ENCODE results near the gene SCP2D1. TPM values are rescaled to one million over a fixed set of nuclear protein-coding genes. Genes with fewer than 3 reads are reported as not detected.

The SCP2D1 gene
- total RNA-seq, 2 donors from 2014 or later: 2.3 TPM; not detected in 1

- no peak for DNase-seq (ENCODE audit: low spot score)
- no peaks in the 10 kb centered on the region for H3K36me3 ChIP-seq
- 96% methylated on average over 2 of the region's 2 CpGs for WGBS
- H3K4me1 ChIP-seq (replicated peaks): no peaks in the 10 kb centered on the region
- H3K9me3 ChIP-seq: no peaks in the 10 kb centered on the region
- H3K27ac ChIP-seq: no peak overlapping the region
- H3K4me3 ChIP-seq: no peak overlapping the region
- intact Hi-C loops (cut with DNase I): no loop called here
- no peaks in the 10 kb centered on the region for H3K27me3 ChIP-seq (replicated peaks; ENCODE audit: insufficient read depth)
- TF ChIP-seq, protein P1, sequence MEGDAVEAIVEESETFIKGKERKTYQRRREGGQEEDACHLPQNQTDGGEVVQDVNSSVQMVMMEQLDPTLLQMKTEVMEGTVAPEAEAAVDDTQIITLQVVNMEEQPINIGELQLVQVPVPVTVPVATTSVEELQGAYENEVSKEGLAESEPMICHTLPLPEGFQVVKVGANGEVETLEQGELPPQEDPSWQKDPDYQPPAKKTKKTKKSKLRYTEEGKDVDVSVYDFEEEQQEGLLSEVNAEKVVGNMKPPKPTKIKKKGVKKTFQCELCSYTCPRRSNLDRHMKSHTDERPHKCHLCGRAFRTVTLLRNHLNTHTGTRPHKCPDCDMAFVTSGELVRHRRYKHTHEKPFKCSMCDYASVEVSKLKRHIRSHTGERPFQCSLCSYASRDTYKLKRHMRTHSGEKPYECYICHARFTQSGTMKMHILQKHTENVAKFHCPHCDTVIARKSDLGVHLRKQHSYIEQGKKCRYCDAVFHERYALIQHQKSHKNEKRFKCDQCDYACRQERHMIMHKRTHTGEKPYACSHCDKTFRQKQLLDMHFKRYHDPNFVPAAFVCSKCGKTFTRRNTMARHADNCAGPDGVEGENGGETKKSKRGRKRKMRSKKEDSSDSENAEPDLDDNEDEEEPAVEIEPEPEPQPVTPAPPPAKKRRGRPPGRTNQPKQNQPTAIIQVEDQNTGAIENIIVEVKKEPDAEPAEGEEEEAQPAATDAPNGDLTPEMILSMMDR (IDR thresholded peaks at IDR 0.05): no peak
- TF ChIP-seq POLR2AphosphoS5 (IDR thresholded peaks at IDR 0.05) (no peak), POLR2A (IDR thresholded peaks at IDR 0.05) (no peak)
Observed at GRCh38 chr20:18796282-18796833, 17.2 kb upstream of the SCP2D1 start.

DNA sequence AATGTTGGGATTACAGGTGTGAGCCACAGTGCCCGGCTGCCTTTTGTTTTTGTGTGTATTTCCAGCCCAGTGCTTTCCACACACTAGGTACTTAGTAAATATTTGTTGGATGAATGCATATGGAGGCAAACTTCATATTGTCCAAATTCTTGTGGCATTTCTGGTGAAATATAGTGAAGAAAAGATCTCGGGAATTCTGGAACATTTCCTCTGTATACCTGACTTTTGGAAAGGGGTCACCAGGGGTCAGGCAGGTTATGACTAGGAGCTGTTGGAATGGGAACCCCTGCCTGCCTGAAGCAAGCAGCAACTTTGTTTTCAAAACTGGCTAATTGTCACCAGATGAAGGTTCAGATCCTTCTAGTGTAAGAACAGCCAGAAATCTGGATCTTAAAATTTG is 12.1 kb upstream of the SCP2D1 start:
- no peaks in the 10 kb centered on the region for H3K9me3 ChIP-seq
- no peaks in the 10 kb centered on the region for H3K27me3 ChIP-seq (replicated peaks; ENCODE audit: insufficient read depth)
- TF ChIP-seq, protein P1 (IDR thresholded peaks at IDR 0.05): no peak
- TF ChIP-seq POLR2AphosphoS5 (IDR thresholded peaks at IDR 0.05) (no peak), POLR2A (IDR thresholded peaks at IDR 0.05) (no peak)
- no peak for DNase-seq (ENCODE audit: low spot score)
- no peak overlapping the region for H3K27ac ChIP-seq
- no peaks in the 10 kb centered on the region for H3K4me1 ChIP-seq (replicated peaks)
- intact Hi-C loops (cut with DNase I): no loop called here
- WGBS: 94% methylated on average over 2 of the region's 2 CpGs
- no peaks in the 10 kb centered on the region for H3K36me3 ChIP-seq
- H3K4me3 ChIP-seq: no peak overlapping the region

DNA sequence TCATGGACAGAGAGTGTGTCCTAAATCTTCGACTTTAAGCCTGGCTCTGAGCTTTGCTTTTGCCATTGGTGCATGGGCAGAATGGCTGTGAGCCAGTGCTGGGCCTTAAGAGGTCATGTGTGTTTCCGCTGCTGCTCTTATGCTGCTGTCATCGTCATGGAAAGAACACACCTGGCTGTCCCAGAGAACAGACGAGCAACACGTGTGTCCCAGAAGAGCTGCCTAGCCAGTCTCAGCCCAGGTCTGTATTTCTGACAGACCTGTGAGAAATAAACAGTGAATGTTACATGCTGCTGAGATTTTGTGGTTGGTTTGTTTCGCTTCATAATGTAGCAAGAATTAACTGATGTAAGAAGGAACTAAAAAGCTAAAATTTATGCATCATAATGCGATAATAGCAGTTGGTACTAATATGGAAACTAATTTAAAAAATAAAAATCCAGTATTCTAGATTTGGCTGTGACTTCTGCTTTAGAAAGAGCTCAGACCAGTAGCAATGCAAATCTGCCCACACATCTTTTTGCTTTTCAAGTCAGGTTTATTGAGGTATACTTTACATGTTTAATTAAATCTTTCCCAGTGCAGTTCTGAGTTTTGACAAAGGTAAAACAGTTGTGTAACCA is 11.5 kb upstream of the SCP2D1 start:
- no peak for DNase-seq (ENCODE audit: low spot score)
- H3K27ac ChIP-seq: no peak overlapping the region
- no peak overlapping the region for H3K4me3 ChIP-seq
- no peaks in the 10 kb centered on the region for H3K36me3 ChIP-seq
- WGBS: 70% methylated on average over 7 of the region's 7 CpGs
- intact Hi-C loops (cut with DNase I): no loop called here
- TF ChIP-seq POLR2AphosphoS5 (IDR thresholded peaks at IDR 0.05): no peak
- TF ChIP-seq, protein P1 (IDR thresholded peaks at IDR 0.05): no peak
- TF ChIP-seq POLR2A (IDR thresholded peaks at IDR 0.05): no peak
- no peaks in the 10 kb centered on the region for H3K4me1 ChIP-seq (replicated peaks)
- no peaks in the 10 kb centered on the region for H3K9me3 ChIP-seq
- H3K27me3 ChIP-seq (replicated peaks; ENCODE audit: insufficient read depth): no peaks in the 10 kb centered on the region

DNA sequence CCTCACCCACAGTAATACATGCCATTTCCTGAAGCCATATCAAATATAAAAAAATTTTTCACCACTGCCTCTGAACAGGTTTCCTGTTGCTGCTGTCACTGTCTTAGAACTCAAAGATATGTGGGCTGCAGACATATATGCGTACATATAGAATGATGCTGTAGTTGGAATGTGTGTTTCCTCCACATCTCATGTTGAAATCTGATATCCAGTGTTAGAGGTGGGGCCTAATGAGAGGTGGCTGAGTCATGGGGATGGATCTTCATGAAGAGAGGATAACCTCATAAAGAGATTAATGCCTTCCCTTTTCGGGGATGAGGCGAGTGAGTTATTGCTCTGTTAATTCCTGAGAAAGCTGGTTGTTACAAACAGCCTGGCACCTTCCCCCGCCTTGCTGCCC is 7.7 kb upstream of the SCP2D1 start:
- H3K36me3 ChIP-seq: no peaks in the 10 kb centered on the region
- TF ChIP-seq POLR2AphosphoS5 (IDR thresholded peaks at IDR 0.05): no peak
- TF ChIP-seq, protein P1 (IDR thresholded peaks at IDR 0.05): no peak
- TF ChIP-seq POLR2A (IDR thresholded peaks at IDR 0.05): no peak
- intact Hi-C loops (cut with DNase I): no loop called here

GRCh38 chr20:18808712-18809111 is 4.9 kb upstream of the SCP2D1 start:
- intact Hi-C loops (cut with DNase I): no loop called here
- Histone ChIP-seq H3K27me3 (replicated peaks; ENCODE audit: insufficient read depth) (no peaks in the 10 kb centered on the region), H3K9me3 (no peaks in the 10 kb centered on the region), H3K4me1 (replicated peaks) (no peaks in the 10 kb centered on the region), H3K27ac (no peak overlapping the region), H3K36me3 (no peaks in the 10 kb centered on the region), H3K4me3 (no peak overlapping the region)
- no peak for TF ChIP-seq POLR2A (IDR thresholded peaks at IDR 0.05)
- no peak for TF ChIP-seq POLR2AphosphoS5 (IDR thresholded peaks at IDR 0.05)
- TF ChIP-seq, protein P1 (IDR thresholded peaks at IDR 0.05): no peak
- 47% methylated on average over 3 of the region's 3 CpGs for WGBS
- DNase-seq (ENCODE audit: low spot score): no peak

More for the DNA sequence above, 7.7 kb upstream of the SCP2D1 start:
- no peak overlapping the region for H3K4me3 ChIP-seq
- no peaks in the 10 kb centered on the region for H3K4me1 ChIP-seq (replicated peaks)
- no peak for DNase-seq (ENCODE audit: low spot score)
- H3K27ac ChIP-seq: no peak overlapping the region
- H3K27me3 ChIP-seq (replicated peaks; ENCODE audit: insufficient read depth): no peaks in the 10 kb centered on the region
- H3K9me3 ChIP-seq: no peaks in the 10 kb centered on the region
- WGBS: 52% methylated on average over 4 of the region's 4 CpGs

Data from prostate gland (tissue), 2 donors.